Adrenal gland (tissue), 12 donors: ENCODE data around the gene GHRH. TPM values are rescaled to one million over a fixed set of nuclear protein-coding genes. Genes with fewer than 3 reads are reported as not detected.

ENCODE experiments used
- DNase-seq, 7 donors: peaks; one replicate each; pipeline ENCODE4 v3.0.0-alpha.2; 2019 to 2020
- H3K27ac ChIP-seq, 5 donors: fragments of 200-600 bp; sonication (generic) in 4 of 5; 1 replicate in 3 of 5; 2 replicates in 2 of 5; pipeline versions ENCODE4 v1.5.1 to v1.8.0; 2016 to 2020; ENCODE audit warnings: mild to moderate bottlenecking in 1 of 5
- H3K27me3 ChIP-seq: fragments of 200-600 bp; 2 replicates; pipeline ENCODE4 v1.8.0; 2021
- H3K36me3 ChIP-seq, 2 donors: fragments of 200-600 bp; replicated peaks in 1 of 2; 1 replicate in 1 of 2; 2 replicates in 1 of 2; pipeline versions ENCODE4 v1.5.1 to v1.8.0; 2018 to 2022
- H3K4me1 ChIP-seq, 2 donors: fragments of 200-600 bp; replicated peaks in 1 of 2; 1 replicate in 1 of 2; 2 replicates in 1 of 2; pipeline versions ENCODE4 v1.5.1 to v1.8.0; 2018 to 2021
- H3K4me3 ChIP-seq, 4 donors: fragments of 200-600 bp; sonication (generic) in 3 of 4; one replicate each; pipeline ENCODE4 v1.5.1; 2016 to 2018
- H3K9me3 ChIP-seq, 3 donors: fragments of 200-600 bp; sonication (generic) in 1 of 3; replicated peaks in 1 of 3; 1 replicate in 2 of 3; 2 replicates in 1 of 3; pipeline versions ENCODE4 v1.5.1 to v1.8.0; 2016 to 2021
- POLR2A ChIP-seq, 2 donors: fragments of 450-650 bp; IDR thresholded peaks; one replicate each; pipeline ENCODE4 v1.6.1; 2017; ENCODE audit warnings: antibody characterized with exemption in 2 of 2, mild to moderate bottlenecking in 2 of 2, moderate library complexity in 1 of 2
- WGBS, 4 donors: extraction: QIAGEN DNeasy Blood & Tissue Kit in 2 of 4; methylation state at CpG; one replicate each; pipeline versions ENCODE4 v1.1.5 to v1.1.7; 2013 to 2017; 5-methylcytosine and 5-hydroxymethylcytosine counted together
- intact Hi-C, 2 donors: fragments of 100-400 bp; cut with DNase I; formaldehyde crosslinking; loops; one replicate each; pipeline versions ENCODE4 v1.14.1 to v1.15.0; 2022 to 2023
- polyA plus RNA-seq, 3 donors: library from polyadenylated mRNA; stranded (reverse); fragments of 200-250 nt in 2 of 3; fragments of 350-450 nt in 1 of 3; fragmentation: Illumina TruSeq in 1 of 3; extraction: RNeasy Lipid Tissue Mini Kit (QIAGEN cat#74804) in 1 of 3; gene quantifications; one replicate each; pipeline ENCODE4 v1.2.3, GENCODE V29; 2013 to 2014
- total RNA-seq, 9 donors: library from RNA; depleted of rRNA in 4 of 9; stranded (reverse); fragments of >200 nt in 4 of 9; fragments of 120-200 nt in 1 of 9; fragmentation: NEBNext Ultra II Directional in 1 of 9; extraction: Animal tissue kit (Norgen Biotek cat#: 25700) in 1 of 9; gene quantifications; one replicate each; pipeline versions ENCODE4 v1.1.0 to v1.2.4, GENCODE V29; 2013 to 2023
- TF ChIP-seq, protein P1 (sequence below), 6 experiments: fragments of 450-650 bp in 4 of 6; fragments of 200-600 bp in 2 of 6; sonication (generic) in 1 of 6; IDR thresholded peaks; 1 replicate in 5 of 6; 2 replicates in 1 of 6; pipeline versions ENCODE4 v1.5.1 to v1.8.0; 2016 to 2021; ENCODE audit warnings: antibody characterized with exemption in 6 of 6, mild to moderate bottlenecking in 2 of 6, moderate library complexity in 1 of 6
- donor health status: healthy with polysubstance abuse.
- donor health status: Bipolar disorder and iron deficiency.
- donor health status: DM: yes; HTN: yes; CAD: no.
- donor health status: DM: no; HTN: no; CAD: no.
- donor health status: DM: no; HTN: no; CAD: no.
- donor health status: DM: yes; HTN: yes; CAD: no.

The GHRH gene
- total and polyA plus RNA-seq, 12 donors = 0.91 to 26.1 TPM; not detected in 10

GRCh38 chr20:37290158-37290810 is 28.7 kb upstream of the GHRH start:
- 67 to 74% (median 70%) methylated on average over 21 of the region's 21 CpGs for WGBS, 4 donors

DNA sequence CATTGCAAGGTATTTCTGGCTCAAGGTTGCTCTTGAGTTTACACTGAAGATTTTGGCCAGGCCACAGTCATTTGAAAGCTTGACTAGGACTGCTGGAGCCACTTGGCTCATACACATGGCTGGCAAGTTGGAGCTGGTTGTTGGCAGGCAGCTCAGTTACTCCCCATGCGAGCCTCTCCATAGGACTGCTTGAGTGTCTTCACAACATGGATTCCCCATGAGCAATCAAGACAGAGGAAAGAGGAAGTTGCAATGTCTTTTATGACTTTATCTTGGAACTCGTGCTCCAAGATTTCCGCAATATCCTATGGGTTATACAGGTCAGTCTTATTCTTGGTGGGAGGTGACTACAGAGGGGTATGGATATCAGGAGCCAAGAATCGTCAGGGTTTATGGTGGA is 26.5 kb upstream of the GHRH start:
- Histone ChIP-seq H3K36me3 (peaks cover 0 to 3% of the 10 kb centered on the region in 2 donors), H3K27me3 (no peaks in the 10 kb centered on the region), H3K27ac (peak overlapping the region in 2 of 5 donors; percentile 10 to 50), H3K9me3 (no peaks in the 10 kb centered on the region), H3K4me1 (peaks cover 9 to 26% of the 10 kb centered on the region in 2 donors), H3K4me3 (no peak overlapping the region)
- WGBS, 4 donors = 62 to 73% (median 67%) methylated on average over 4 of the region's 4 CpGs
- DNase-seq = peak in 6 of 7 donors; percentile 63 to 83 (median 76)
- intact Hi-C loops = no loop called here
- TF ChIP-seq, protein P1, sequence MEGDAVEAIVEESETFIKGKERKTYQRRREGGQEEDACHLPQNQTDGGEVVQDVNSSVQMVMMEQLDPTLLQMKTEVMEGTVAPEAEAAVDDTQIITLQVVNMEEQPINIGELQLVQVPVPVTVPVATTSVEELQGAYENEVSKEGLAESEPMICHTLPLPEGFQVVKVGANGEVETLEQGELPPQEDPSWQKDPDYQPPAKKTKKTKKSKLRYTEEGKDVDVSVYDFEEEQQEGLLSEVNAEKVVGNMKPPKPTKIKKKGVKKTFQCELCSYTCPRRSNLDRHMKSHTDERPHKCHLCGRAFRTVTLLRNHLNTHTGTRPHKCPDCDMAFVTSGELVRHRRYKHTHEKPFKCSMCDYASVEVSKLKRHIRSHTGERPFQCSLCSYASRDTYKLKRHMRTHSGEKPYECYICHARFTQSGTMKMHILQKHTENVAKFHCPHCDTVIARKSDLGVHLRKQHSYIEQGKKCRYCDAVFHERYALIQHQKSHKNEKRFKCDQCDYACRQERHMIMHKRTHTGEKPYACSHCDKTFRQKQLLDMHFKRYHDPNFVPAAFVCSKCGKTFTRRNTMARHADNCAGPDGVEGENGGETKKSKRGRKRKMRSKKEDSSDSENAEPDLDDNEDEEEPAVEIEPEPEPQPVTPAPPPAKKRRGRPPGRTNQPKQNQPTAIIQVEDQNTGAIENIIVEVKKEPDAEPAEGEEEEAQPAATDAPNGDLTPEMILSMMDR (IDR thresholded peaks at IDR 0.05) = no peak
- peak in 1 of 2 donors; percentile 27 for TF ChIP-seq POLR2A (IDR thresholded peaks at IDR 0.05)

More at GRCh38 chr20:37290158-37290810, 28.7 kb upstream of the GHRH start:
- no peak for DNase-seq
- Histone ChIP-seq H3K9me3 (no peaks in the 10 kb centered on the region), H3K36me3 (peaks cover 0 to 3% of the 10 kb centered on the region in 2 donors), H3K27ac (peak overlapping the region; percentile 66 to 97 (median 92)), H3K27me3 (no peaks in the 10 kb centered on the region), H3K4me3 (peak overlapping the region; percentile 80 to 94 (median 89)), H3K4me1 (peaks cover 14 to 41% of the 10 kb centered on the region in 2 donors)
- intact Hi-C loops = no loop called here
- TF ChIP-seq, protein P1 (IDR thresholded peaks at IDR 0.05) = no peak
- no peak for TF ChIP-seq POLR2A (IDR thresholded peaks at IDR 0.05)

- Histone ChIP-seq H3K27me3 (no peaks in the 10 kb centered on the region), H3K4me3 (no peak overlapping the region), H3K27ac (no peak overlapping the region), H3K4me1 (peaks cover 9 to 24% of the 10 kb centered on the region in 2 donors), H3K36me3 (no peaks in the 10 kb centered on the region), H3K9me3 (no peaks in the 10 kb centered on the region)
- no peak for DNase-seq
- intact Hi-C loops = no loop called here
- WGBS, 4 donors = 76 to 84% (median 82%) methylated on average over 12 of the region's 12 CpGs
- TF ChIP-seq, protein P1 (IDR thresholded peaks at IDR 0.05) = no peak
- no peak for TF ChIP-seq POLR2A (IDR thresholded peaks at IDR 0.05)
Measured at GRCh38 chr20:37285664-37286374, 24.2 kb upstream of the GHRH start.

GRCh38 chr20:37284691-37285161 is 23.1 kb upstream of the GHRH start:
- H3K27ac ChIP-seq = no peak overlapping the region
- intact Hi-C loops = loop anchor here (5.0 kb wide), 1 partner anchor 103 kb away; no protein-coding TSS in a partner anchor
- 79 to 90% (median 88%) methylated on average over 6 of the region's 6 CpGs for WGBS, 4 donors

More at GRCh38 chr20:37284691-37285161, 23.1 kb upstream of the GHRH start:
- peaks cover 5 to 15% of the 10 kb centered on the region in 2 donors for H3K4me1 ChIP-seq
- no peaks in the 10 kb centered on the region for H3K9me3 ChIP-seq
- H3K4me3 ChIP-seq = no peak overlapping the region
- no peaks in the 10 kb centered on the region for H3K36me3 ChIP-seq
- H3K27me3 ChIP-seq = no peaks in the 10 kb centered on the region
- DNase-seq = no peak
- TF ChIP-seq POLR2A (IDR thresholded peaks at IDR 0.05) = no peak
- TF ChIP-seq, protein P1 (IDR thresholded peaks at IDR 0.05) = no peak
